Mesenchymal stem cell (in vitro differentiated cells and primary cell): Measurements from ENCODE around the gene HTRA2.

Experiments used
- DNase-seq: peaks from one replicate; pipeline ENCODE4 v3.0.0-alpha.2; 2013
- H2AFZ ChIP-seq: one replicate; pipeline ENCODE4 v1.6.1; 2013; ENCODE audit warnings: low read depth, mild to moderate bottlenecking, control low read depth, inconsistent platforms, low read length, moderate library complexity
- H2AK5ac ChIP-seq: 2 replicates; pipeline ENCODE4 v1.6.1; 2013; ENCODE audit warnings: low read length, moderate library complexity, mild to moderate bottlenecking, inconsistent platforms; ENCODE audit not compliant: severe bottlenecking
- H2BK120ac ChIP-seq: one replicate; pipeline ENCODE4 v1.6.1; 2013; ENCODE audit warnings: low read depth, mild to moderate bottlenecking, inconsistent platforms, low read length, moderate library complexity
- H2BK12ac ChIP-seq, 2 experiments: one replicate each; pipeline ENCODE4 v1.6.1; 2013; ENCODE audit warnings: inconsistent platforms in 2 of 2, low read length in 2 of 2, mild to moderate bottlenecking in 2 of 2, moderate library complexity in 2 of 2, control low read depth in 1 of 2
- H2BK15ac ChIP-seq: one replicate; pipeline ENCODE4 v1.6.1; 2013; ENCODE audit warnings: mild to moderate bottlenecking, low read depth, inconsistent platforms; ENCODE audit not compliant: poor library complexity, severe bottlenecking
- H2BK5ac ChIP-seq: 2 replicates; pipeline ENCODE4 v1.6.1; 2013; ENCODE audit warnings: low read depth, mild to moderate bottlenecking, low read length, control low read depth, inconsistent platforms; ENCODE audit not compliant: poor library complexity, severe bottlenecking
- H3K14ac ChIP-seq, 2 experiments: one replicate each; pipeline ENCODE4 v1.6.1; 2013; ENCODE audit warnings: inconsistent platforms in 2 of 2, low read length in 2 of 2, control low read depth in 1 of 2, mild to moderate bottlenecking in 1 of 2, moderate library complexity in 1 of 2
- H3K18ac ChIP-seq, 2 experiments: one replicate each; pipeline ENCODE4 v1.6.1; 2013; ENCODE audit warnings: inconsistent platforms in 2 of 2, low read length in 2 of 2, control low read depth in 1 of 2, low read depth in 1 of 2, mild to moderate bottlenecking in 1 of 2
- H3K23ac ChIP-seq, 2 experiments: one replicate each; pipeline ENCODE4 v1.6.1; 2013; ENCODE audit warnings: inconsistent platforms in 2 of 2, low read length in 2 of 2, mild to moderate bottlenecking in 2 of 2, moderate library complexity in 2 of 2, control low read depth in 1 of 2
- H3K27ac ChIP-seq: 2 replicates; pipeline ENCODE4 v1.5.1; 2013; ENCODE audit warnings: mild to moderate bottlenecking, moderate library complexity, low read length, control low read depth, inconsistent platforms; ENCODE audit not compliant: poor library complexity, severe bottlenecking
- H3K27me3 ChIP-seq, 2 experiments: 2 replicates each; pipeline versions ENCODE4 v1.6.1 to v1.7.0; 2013; ENCODE audit warnings: low read length in 2 of 2, mild to moderate bottlenecking in 2 of 2, moderate library complexity in 2 of 2, control low read depth in 1 of 2, inconsistent platforms in 1 of 2; ENCODE audit not compliant: control insufficient read depth in 1 of 2, insufficient read depth in 1 of 2
- H3K36me3 ChIP-seq, 2 experiments: 2 replicates each; pipeline versions ENCODE4 v1.6.1 to v1.7.0; 2013; ENCODE audit warnings: low read length in 2 of 2, control low read depth in 1 of 2, inconsistent platforms in 1 of 2, low read depth in 1 of 2, mild to moderate bottlenecking in 1 of 2; ENCODE audit not compliant: insufficient read depth in 2 of 2, control insufficient read depth in 1 of 2
- H3K4ac ChIP-seq, 2 experiments: one replicate each; pipeline ENCODE4 v1.6.1; 2013; ENCODE audit warnings: inconsistent platforms in 2 of 2, low read length in 2 of 2, mild to moderate bottlenecking in 2 of 2, moderate library complexity in 2 of 2, control low read depth in 1 of 2, low read depth in 1 of 2
- H3K4me1 ChIP-seq: 2 replicates; pipeline ENCODE4 v1.6.1; 2013; ENCODE audit warnings: low read depth, low read length, control low read depth; ENCODE audit not compliant: control insufficient read depth, insufficient read depth
- H3K4me2 ChIP-seq: 2 replicates; pipeline ENCODE4 v1.6.1; 2013; ENCODE audit warnings: low read length, mild to moderate bottlenecking, inconsistent platforms; ENCODE audit not compliant: poor library complexity, severe bottlenecking
- H3K4me3 ChIP-seq, 2 experiments: 2 replicates each; pipeline versions ENCODE4 v1.5.1 to v1.7.0; 2013; ENCODE audit warnings: low read length in 2 of 2, mild to moderate bottlenecking in 2 of 2, control low read depth in 1 of 2, low read depth in 1 of 2; ENCODE audit not compliant: insufficient read depth in 1 of 2
- H3K79me1 ChIP-seq: replicated peaks from 2 replicates; pipeline ENCODE4 v1.6.1; 2013; ENCODE audit warnings: mild to moderate bottlenecking, control low read depth, low read length, inconsistent platforms; ENCODE audit not compliant: poor library complexity, severe bottlenecking
- H3K9ac ChIP-seq: 2 replicates; pipeline ENCODE4 v1.7.0; 2013; ENCODE audit warnings: mild to moderate bottlenecking, low read length, moderate library complexity
- H3K9me3 ChIP-seq: 2 replicates; pipeline ENCODE4 v1.7.0; 2013; ENCODE audit warnings: mild to moderate bottlenecking, low read length; ENCODE audit not compliant: control insufficient read depth
- H4K8ac ChIP-seq: one replicate; pipeline ENCODE4 v1.6.1; 2013; ENCODE audit warnings: inconsistent platforms, mild to moderate bottlenecking, low read length, moderate library complexity
- H4K91ac ChIP-seq: one replicate; pipeline ENCODE4 v1.6.1; 2013; ENCODE audit warnings: mild to moderate bottlenecking, low read length, inconsistent platforms
- WGBS: methylation state at CpG from one replicate; pipeline ENCODE4 v1.1.7; 2013; ENCODE audit warnings: mixed read lengths; 5-methylcytosine and 5-hydroxymethylcytosine counted together

The HTRA2 gene

GRCh38 chr2:74553892-74554819 lies 24.4 kb downstream of the HTRA2 start, which contains the start of the genes DOK1 and LOXL3:
Gene DOK1 (plus strand): TSS chr2:74554720. CDS start chr2:74554755, 35 bp downstream.
Gene LOXL3 (minus strand): TSS chr2:74553942. CDS start chr2:74552634, 1,308 bp downstream.
- Histone ChIP-seq H2BK12ac (peak within 1 kb of the TSS; percentile 59 to 88), H2BK5ac (no peak within 1 kb of the TSS), H3K4ac (peak within 1 kb of the TSS; percentile 18 to 81), H4K8ac (peak within 1 kb of the TSS; percentile 91), H2AK5ac (peak within 1 kb of the TSS; percentile 23), H3K4me3 (peak within 1 kb of the TSS; percentile 66 to 99), H3K79me1 (peaks cover 30% of the 10 kb centered on the region), H3K4me2 (peak within 1 kb of the TSS; percentile 82), H3K27me3 (no peaks in the 10 kb centered on the region), H2AFZ (peak within 1 kb of the TSS; percentile 78), H3K18ac (peak within 1 kb of the TSS; percentile 69 to 97), H3K23ac (peak within 1 kb of the TSS in 1 of 2 experiments; percentile 92), H4K91ac (peak within 1 kb of the TSS; percentile 92), H3K14ac (peak within 1 kb of the TSS in 1 of 2 experiments; percentile 97), H3K9ac (peak within 1 kb of the TSS; percentile 93), H2BK15ac (peak within 1 kb of the TSS; percentile 85), H2BK120ac (peak within 1 kb of the TSS; percentile 91), H3K9me3 (no peaks in the 10 kb centered on the region), H3K4me1 (peaks cover 26% of the 10 kb centered on the region), H3K27ac (peak within 1 kb of the TSS; percentile 70), H3K36me3 (peaks cover 13 to 22% of the 10 kb centered on the region in 2 experiments)
- under 1% methylated on average over 58 of the region's 73 CpGs for whole genome bisulfite sequencing
- peak; percentile 94 for DNase-seq

- Histone ChIP-seq H3K79me1 (peaks cover 25% of the 10 kb centered on the region), H2AK5ac (no peak overlapping the region), H3K4me2 (peak overlapping the region; percentile 82), H3K4me1 (peaks cover 21% of the 10 kb centered on the region), H2BK120ac (no peak overlapping the region), H3K27ac (peak overlapping the region; percentile 70), H4K8ac (peak overlapping the region; percentile 35), H3K23ac (peak overlapping the region in 1 of 2 experiments; percentile 92), H2AFZ (peak overlapping the region; percentile 78), H2BK5ac (no peak overlapping the region), H2BK15ac (no peak overlapping the region), H3K18ac (peak overlapping the region in 1 of 2 experiments; percentile 79), H3K14ac (peak overlapping the region in 1 of 2 experiments; percentile 97), H2BK12ac (peak overlapping the region in 1 of 2 experiments; percentile 28), H3K36me3 (peaks cover 13 to 22% of the 10 kb centered on the region in 2 experiments), H3K4me3 (peak overlapping the region; percentile 66 to 99), H3K4ac (no peak overlapping the region), H3K9me3 (no peaks in the 10 kb centered on the region), H4K91ac (peak overlapping the region; percentile 1), H3K27me3 (no peaks in the 10 kb centered on the region), H3K9ac (peak overlapping the region; percentile 93)
- 2% methylated on average over 40 of the region's 58 CpGs for WGBS
- peak; percentile 71 for DNase-seq
Observed at GRCh38 chr2:74554820-74555531, 25.2 kb downstream of the HTRA2 start.

GRCh38 chr2:74555610-74556103 lies 25.9 kb downstream of the HTRA2 start:
- H2BK12ac ChIP-seq: no peak overlapping the region

More at GRCh38 chr2:74555610-74556103, 25.9 kb downstream of the HTRA2 start:
- H2AFZ ChIP-seq: no peak overlapping the region
- no peak overlapping the region for H3K27ac ChIP-seq
- H3K9ac ChIP-seq: peak overlapping the region; percentile 93
- no peaks in the 10 kb centered on the region for H3K9me3 ChIP-seq
- no peak for DNase-seq
- peaks cover 13 to 22% of the 10 kb centered on the region in 2 experiments for H3K36me3 ChIP-seq
- H3K27me3 ChIP-seq: no peaks in the 10 kb centered on the region
- peak overlapping the region; percentile 82 for H3K4me2 ChIP-seq
- H3K18ac ChIP-seq: no peak overlapping the region
- peaks cover 24% of the 10 kb centered on the region for H3K4me1 ChIP-seq
- H2BK120ac ChIP-seq: no peak overlapping the region
- peaks cover 22% of the 10 kb centered on the region for H3K79me1 ChIP-seq
- WGBS: 70% methylated on average over 17 of the region's 17 CpGs
- no peak overlapping the region for H3K4ac ChIP-seq
- no peak overlapping the region for H3K14ac ChIP-seq
- H4K8ac ChIP-seq: no peak overlapping the region
- H2BK5ac ChIP-seq: no peak overlapping the region
- H2AK5ac ChIP-seq: no peak overlapping the region
- H3K23ac ChIP-seq: no peak overlapping the region
- no peak overlapping the region for H4K91ac ChIP-seq
- peak overlapping the region; percentile 66 to 99 for H3K4me3 ChIP-seq
- no peak overlapping the region for H2BK15ac ChIP-seq
